ENCODE measurements around the gene TTLL1.
"Not testable (repeated sequence)": the region's sequence is repeated elsewhere in the genome, so short reads cannot be mapped to it uniquely, and the experiment has no call there.

The TTLL1 gene

DNA sequence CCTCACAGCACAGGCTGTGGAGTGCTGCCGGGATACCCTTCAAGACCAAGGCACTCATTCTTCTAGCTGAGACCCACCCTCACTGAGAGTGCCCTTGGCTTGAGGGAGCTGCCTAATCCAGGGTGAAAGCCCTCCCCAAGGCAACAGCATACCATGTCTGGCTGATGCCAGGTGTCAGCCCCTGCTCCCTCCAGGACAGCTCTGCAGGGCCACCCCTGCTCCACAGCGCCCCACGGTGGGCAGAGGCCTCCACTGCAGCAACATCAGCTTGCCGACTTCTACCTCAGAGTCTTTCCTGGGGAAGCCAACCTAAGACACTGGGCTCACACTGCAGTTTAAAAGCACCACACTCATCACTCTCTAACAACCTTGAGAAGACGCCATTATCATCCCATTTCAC is 29.0 kb downstream of the TTLL1 start:
- DNase-seq = peak; percentile 7

DNA sequence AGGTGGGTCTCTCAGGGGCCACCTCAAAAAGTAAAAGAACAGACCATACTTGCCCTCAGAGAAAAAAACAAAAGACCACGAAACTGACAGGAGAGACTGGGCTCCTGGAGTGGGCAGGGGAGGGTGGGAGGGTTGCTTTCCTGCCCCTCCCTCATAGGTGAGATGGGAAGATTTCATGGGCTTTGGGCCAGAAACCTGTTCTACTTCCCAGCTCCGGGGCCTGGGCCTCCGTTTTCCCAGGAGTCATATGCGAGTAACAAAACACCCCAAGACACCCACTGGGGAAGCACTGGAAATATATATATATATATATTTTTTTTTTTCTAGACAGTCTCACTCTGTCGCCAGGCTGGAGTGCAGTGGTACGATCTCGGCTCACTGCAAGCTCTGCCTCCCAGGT is 31.6 kb downstream of the TTLL1 start:
- no peak for DNase-seq

DNA sequence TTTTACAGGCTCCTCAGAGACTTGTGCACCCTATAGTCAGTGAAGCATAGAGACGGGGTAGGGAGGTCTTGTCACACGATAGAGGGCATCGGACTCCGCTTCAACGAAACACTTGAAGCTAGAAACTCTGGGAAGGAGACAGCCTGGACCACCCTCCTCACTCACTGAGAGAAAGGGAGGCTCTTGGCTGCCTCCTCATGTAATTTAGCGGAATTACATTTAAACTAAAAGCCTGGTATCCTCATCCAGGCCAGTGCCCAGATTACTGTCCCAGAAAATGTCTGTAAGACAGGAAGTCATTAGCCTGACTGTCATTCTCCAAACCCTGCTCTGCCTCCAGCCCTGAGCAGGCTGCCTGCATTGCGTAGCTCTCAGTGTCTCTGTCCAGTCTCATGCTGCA is 36.0 kb downstream of the TTLL1 start:
- no peak for DNase-seq

DNA sequence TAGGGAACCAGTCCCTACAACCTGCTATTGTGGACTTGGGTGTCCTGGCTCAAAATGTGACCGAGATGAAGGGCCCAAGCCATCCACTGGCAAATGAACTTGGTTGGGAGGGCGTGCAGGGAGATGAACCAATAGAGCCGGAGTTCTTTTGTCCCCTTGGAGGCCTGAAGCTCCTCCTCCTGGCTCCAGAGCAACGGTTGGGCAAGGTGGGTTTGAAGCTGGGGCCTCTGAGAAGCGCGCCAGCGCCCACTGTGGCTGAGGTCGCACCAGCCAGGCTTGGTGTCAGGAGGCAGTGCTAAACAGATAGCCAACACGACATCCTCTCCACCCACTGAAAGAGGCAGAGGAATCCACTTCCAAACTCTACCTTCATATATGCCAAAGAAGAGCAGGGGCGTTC is 38.2 kb downstream of the TTLL1 start:
- no peak for DNase-seq

DNA sequence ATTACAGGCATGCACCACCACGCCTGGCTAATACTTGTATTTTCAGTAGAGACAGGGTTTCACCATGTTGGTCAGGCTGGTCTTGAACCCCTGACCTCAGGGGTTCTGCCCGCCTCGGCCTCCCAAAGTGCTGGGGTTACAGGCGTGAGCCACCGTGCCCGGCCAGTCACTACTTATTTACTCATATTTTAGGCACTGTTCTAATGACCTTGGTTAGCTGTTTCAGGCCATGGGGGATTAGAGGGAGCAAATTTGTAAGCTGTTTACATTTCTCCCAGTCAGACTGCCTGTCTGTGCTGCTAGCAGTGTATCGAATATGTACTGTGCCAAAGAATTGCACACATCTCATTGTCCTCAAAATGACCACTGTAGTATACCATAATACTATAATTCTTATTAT is 41.6 kb downstream of the TTLL1 start:
- DNase-seq = no peak

DNA sequence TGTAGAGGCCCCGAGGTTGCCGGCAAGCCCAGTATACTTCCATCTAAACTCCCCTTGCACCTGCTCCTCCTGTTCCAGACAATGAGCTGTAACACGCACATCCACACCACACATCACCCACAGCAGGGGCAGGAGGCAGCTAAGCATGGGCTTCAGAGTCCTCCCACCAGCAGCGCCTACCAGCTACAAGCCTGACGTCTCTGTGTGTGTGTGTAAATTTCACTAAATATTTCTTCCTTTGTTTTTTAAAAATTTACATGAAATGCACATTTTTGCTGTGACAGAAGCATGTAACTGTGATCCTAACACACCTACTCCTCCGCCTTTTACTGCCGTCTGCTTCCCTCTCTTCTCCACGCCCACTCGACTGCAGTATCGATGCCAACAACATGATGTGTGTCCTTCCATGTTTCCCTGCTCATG is 44.9 kb downstream of the TTLL1 start:
- no peak for DNase-seq

DNA sequence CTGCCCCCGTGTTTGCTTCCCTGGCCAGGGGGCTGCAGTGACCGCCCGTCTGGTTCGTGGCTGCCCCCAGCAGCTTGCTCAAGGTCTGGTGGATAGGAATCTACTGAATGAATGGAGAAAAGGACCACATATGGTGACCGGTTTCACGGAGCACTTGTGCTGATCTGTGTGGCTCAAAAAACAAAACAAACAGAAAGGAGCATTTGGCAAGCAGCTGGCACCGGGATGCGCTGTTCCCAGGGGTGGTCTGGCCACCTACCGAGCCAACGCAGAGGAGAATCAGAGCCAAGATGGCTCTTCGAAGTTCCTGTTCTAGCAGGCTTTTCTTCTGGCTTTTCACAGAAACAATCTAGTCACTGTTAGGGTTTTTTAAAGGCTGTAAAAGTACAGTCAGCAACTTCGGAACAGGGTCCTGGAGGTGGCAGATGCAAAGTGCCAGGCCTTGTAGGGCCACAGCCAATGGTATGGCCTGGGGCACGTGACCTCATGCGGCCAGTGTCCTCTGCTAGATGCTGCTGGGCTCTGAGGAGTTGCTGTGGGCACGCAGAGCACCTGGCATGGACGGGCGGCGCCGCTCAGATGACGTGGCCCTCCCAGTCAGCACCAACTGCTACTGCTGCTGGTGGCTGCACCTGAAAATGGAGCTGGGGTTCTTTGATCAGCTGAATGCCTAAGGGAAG is 47.0 kb downstream of the TTLL1 start:
- DNase-seq = no peak

DNA sequence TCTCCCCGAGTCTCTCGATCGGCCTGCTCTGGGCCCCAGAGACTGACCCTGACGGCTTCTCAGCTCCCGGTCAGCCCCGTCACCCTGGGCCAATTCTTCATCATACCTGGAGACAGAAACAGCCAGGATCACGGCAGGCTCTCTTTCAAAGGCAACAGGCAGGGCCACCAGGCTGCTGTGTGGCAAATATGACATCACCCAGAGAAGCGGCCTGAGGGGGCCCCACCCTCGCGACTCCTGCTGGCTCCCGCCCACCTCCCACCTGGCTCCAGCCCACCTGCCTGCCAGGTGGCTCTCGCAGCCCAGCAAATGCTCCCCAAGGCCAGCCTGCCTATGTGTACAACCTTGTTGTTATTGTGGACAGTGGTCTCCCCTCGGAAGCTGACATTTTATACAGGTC is 49.4 kb downstream of the TTLL1 start:
- no peak for DNase-seq

DNA sequence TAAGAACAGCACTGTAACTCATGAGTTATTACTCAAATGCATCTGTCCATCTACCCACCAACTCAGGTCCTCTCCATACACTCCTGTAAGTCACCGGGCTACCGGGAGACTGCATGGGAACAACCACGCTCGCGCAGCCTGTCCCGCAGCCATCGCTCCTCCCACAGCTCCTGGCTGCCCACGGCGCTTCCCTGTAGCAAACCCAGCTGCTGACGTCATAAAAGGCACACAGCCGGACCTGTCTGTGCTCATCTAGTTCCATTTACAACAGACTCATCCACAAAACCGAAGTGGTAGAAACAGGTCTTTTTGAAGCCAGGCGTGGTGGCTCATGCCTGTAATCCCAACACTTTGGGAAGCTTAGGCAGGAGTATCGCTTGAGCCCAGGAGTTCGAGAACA is 50.9 kb downstream of the TTLL1 start:
- no peak for DNase-seq

DNA sequence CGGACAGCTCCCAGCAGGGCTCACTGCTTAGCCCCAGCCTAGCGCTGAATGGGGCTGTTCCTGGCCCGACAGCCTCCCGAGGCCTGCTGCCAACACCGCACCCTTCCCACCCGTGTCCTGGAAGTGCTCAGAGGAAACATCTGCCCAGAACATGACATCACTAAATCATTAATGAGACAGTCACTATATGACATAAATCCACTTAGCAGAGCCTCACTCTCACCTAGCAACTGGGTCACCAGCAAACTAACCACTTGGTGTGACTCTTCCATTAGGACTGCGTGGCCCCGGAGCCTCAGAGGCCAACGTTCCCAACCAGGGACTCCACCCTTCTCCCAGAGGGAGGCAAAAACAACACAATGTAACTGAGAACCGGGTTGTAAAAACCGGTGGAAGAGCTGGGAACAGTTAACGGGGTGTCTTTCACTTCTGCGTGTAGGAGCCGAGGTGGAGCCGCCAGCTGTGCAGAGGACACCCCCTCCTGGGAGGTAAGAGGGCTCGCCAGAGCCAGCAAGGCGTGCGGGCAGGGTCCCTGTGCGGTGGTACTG is 52.8 kb downstream of the TTLL1 start:
- DNase-seq = no peak

DNA sequence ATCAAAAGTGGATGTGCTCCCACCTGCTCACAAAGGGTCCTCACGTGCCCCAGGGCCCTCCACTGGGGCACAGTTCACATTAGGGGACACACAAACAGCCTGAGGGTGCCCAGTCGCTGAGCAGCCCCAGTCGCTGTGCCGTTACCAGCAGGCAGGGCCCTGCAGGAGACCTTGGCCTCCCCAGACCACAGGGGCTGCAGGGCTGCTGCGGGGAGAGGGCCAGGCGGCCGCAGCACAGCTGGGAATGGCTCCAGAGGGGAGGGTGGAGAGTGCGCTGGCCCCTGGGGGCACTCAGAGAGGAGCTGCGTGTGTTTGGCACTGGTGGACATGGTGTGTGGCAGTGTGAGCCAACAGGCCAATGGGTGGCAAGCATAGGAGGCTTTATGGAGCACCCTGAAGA is 53.9 kb downstream of the TTLL1 start:
- DNase-seq = no peak

DNA sequence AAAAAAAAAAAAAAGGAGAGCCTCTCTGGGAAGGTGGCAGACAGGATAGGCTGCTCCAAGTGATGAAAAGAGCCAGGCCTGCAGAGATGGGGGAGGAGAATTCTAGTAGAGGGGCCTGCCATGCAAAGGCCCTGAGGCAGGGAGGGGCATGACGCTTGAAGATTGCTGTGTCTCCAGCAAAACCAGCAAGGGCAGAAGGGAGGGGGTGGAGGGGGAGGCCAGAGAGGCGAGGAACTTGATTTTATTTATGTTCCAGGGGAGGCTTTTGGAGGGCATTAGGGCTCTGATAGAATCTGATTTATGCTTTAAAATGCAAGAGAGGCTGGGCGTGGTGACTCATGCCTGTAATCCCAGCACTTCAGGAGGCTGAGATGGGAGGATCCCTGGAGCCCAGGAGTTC is 57.6 kb downstream of the TTLL1 start:
- DNase-seq = no peak

DNA sequence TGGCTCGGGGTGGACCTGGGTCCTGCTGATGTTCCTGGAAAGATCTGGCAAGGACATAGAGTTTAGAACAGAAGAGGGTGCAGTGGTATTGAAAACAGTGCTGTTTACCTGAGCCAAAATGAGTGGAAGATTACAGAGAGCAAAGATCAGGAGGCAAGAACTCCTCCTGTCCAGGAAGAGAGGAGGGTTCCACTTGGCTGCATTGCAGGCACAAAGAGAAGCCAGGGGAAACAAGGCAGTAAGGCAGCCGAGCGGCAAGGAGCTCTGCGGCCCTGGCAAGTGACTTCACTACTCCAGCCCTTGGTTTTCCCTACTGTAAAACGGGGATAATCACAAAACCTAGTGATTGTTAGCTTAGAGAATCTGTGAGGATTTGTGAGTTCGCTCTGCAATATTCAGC is 70.6 kb downstream of the TTLL1 start:
- DNase-seq = no peak

DNA sequence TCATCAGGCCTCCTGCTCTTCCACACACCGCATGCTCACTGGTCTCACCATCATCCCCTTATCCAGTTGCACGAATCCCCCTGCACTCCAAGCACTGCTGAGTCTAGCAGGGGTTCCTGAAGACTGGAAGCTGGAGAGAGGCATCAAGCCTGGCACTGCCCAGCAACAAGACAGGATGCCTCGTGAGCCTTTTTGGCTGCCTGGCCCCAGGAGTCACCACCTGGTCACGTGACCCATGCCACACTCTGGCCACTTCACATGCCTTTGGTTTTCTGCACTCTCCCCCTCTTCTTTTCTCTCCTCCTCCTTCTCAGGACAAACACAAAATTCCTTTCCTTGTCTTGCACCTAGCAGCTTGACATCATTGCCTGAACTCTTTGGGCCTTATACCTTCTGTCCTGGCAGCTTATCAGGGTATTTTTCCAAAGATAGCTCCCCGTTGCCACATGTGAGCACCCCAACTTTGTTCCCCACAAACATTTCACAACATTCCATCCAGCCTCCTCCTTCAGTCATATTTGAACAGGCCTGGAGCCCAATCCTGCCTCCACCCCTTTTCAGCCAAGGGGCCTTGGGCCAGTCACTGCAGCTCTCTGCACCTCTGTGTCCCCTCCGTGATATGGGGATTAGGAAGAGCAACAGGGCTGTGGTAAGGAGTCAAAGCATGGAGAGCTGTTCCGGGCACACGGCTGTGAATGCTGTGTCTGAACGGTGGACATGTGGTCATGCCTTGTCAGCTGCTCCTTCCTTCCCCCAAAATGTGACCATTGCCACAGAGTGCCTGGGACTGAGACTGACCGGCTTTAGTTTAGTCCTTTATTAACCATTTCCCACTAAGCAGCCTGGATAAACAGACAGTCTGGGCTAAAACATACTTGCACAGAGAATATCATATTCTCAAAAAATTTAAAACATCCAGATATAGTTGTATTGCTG is 71.4 kb downstream of the TTLL1 start:
- DNase-seq = no peak

DNA sequence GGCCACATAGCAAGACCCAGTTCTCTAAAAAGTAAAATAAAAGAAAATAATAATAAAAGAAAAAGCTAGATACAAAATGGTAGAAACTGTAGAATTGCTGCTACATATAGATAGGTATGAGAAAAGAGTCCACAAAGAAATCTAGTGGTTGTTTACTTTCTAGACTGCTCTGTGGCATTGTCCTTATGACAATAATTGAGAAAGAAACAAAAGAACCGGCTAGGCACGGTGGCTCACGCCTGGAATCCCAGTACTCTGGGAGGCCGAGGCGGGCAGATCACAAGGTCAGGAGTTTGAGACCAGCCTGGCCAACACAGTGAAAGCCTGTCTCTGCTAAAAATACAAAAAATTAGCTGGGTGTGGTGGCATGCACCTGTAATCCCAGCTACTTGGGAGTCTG is 73.0 kb downstream of the TTLL1 start:
- DNase-seq = not testable (repeated sequence)

DNA sequence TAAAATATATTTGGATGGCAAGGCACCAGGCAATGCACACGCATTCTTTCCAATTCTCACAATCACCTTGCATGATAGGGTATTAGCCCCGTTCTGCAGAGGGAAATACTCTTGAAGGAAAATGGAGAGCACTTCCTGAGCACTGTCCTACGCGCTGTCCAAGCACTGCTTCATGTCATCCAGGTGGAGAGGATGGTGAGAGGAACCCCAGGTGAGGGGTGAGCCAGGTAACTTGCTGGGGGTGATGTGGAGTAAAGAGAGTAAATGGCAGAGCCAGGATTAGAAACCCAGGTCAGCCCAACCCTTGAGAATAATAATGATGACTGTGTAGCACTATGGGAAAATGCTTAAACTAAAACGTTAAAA is 73.5 kb downstream of the TTLL1 start:
- no peak for DNase-seq

DNA sequence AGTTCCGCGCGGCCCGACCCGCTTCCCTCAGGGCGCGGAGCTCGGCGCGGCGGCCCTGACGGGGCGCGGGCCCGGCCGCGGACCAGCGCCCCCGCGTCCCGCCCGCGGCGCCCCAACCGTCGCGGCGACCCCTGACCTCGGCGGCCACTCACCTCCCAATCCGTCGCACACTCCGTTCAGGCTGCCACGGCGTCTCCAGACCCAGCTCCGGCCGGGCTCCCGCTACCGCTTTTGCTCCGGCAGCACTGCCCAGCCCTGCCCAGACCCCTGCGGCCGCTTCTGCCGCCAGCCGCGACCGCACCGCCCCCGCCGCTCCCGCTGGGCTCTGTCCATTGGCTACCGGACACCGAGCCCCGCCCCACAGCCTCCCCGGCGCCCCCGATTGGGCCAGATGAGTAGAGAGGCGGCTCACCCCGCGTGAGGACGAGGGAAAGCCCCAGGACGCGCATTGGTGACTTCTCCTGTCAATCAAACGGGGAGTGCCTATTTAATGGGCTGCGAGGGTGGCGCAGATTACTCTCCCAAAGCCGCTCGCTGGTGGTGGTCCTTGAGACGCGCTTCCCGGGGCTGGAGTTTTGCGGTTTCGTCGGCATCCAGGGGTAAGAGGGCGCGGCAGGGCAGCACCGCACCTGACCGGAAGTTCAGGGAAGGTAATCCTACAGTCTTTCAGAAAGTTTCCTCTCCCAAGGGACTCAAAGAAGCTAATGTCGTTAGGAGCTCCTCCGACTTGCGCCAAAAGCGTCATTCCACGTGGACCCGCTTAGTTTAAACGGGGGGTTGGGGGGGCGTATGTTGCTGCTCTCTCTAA is 74.1 kb downstream of the TTLL1 start, which contains the start of gene PACSIN2:
Gene PACSIN2 (minus strand): TSS at position 281 of the 808 bp plus-strand sequence. CDS start 103,069 bp downstream, outside the sequence.
- DNase-seq = peak; percentile 99

DNA sequence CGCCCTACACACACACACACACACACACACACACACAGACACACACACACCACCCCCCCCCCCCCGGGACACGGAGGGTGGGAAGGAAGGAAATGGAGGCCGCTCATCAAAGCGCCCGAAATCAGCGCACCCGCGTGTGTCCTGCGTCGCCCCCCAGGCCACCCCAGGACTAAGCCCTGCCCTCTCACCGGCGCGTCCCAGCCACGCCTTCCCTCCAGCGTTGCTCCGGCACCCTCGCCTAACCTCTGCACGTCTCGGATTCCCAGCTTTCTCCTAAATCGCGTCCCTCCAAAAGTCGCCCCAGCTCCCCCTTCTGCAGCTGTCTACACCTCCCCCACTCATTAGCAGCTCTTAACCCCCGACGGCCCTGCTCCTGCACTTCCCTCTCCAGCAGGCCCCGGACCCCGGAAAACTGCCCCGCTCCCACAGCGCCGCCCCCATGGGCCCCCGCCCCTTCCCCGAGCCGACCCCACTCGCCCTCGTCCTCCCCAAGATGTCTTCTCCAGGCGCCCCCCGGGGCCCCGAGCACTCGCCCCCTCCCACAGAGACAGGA is 74.8 kb downstream of the TTLL1 start:
- DNase-seq = no peak

DNA sequence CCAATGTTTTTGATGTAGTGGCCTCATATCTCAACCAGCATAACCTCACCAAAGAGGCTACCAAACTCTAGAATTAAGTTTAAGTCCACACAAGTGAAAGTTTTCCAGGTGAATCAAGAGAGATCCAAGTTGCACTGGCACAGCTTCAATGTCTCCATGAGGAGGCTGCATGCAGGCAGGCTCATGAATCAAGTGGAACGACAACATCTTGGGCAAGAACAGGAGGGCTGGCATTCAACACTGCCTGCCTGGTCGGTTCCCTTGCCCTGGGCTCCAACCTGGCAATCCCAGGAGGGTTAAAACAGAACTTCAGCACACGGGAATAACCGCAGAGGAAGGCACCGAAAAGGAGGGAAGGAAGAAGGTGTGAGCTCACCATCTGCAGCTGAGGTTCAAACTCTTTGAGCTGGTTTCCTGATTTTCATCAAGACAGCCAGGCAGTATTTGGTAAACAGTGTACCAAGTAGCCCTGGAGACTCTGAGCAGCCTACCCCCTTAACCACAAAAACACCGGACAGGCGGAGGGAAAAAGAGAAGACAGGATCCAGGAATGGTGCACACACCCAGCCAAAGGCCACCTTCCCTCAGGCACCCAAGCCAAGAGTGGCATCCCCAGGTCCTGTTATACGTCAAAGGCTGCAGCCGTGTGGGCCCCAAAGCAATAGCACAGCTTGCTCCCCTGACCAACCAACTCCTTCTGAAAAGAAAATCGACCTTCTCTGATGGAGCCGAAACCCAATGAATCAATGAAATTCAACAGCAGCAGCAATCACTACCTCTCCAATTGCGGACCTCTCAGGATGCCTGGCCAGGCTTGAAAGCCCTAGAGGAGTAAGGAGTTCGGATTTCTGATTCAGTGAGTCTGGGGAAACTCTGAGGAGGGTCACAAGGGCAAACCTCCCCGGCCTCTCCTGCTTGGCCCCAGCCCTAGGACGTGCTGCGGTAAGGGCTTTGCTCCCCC is 75.6 kb downstream of the TTLL1 start:
- no peak for DNase-seq

DNA sequence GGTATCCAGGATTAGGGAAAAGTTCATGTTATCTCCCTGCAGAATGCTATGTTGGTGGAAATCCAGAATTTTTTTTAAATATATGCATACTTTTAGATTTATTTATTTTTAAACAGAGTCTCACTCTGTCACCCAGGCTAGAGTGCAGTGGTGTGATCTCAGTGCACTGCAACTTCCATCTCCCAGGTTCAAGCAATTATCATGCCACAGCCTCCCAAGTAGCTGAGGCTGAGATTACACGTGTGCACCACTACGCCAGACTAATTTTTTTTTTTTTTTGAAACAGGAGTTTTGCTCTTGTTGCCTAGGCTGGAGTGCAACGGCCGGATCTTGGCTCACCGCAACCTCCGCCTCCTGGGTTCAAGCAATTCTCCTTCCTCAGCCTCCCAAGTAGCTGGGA is 76.8 kb downstream of the TTLL1 start:
- DNase-seq = no peak

DNA sequence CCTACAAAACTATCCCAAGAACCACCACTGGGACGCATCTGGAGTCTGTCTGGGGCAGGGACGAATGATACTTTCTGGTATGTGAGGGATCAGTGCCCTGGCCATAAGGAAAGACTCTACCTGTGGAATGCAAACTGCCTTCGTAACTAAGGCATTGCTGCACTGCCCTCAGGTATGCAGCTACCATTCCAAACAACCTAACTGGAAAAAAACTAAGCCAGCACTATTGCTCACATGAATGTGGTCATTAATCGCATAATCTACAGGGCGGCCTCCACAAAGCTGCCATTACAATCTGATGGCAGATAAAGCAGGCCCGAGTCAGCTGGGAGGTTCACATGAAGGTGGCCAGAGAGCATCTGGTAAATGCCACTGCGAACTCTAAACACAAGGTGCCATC is 78.1 kb downstream of the TTLL1 start:
- DNase-seq = no peak

DNA sequence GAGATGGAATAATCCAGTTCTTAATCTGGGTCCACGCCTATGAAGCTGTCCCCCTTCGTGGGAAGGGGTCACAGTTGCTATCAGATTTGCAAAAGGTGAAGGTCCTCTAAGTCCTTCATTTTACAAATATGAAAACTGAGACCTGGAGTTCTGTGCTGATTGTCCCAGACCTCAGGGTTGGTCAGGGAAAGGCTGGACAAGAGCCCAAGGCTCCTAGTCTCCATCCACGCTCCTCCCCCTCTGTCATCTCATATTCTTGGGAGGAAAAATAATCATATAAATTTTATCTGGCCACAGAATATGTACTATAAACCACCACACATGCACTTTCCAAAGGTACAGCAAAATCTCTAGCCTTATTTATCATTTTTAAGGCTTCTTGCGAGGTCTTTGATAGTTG is 79.7 kb downstream of the TTLL1 start:
- DNase-seq = no peak

Data from activated T-cell treated with anti-CD3 and anti-CD28 coated beads for 4 hours (primary cell).